Fibroblast of pulmonary artery (primary cell): ENCODE measurements around the gene STK17A.
A peak's percentile ranks its signal among the peaks of the same experiment; 100 is the strongest.
"Not testable (repeated sequence)": the region's sequence is repeated elsewhere in the genome, so short reads cannot be mapped to it uniquely, and the experiment has no call there.

Experiments used
- DNase-seq: peaks from one replicate; pipeline ENCODE4 v3.0.0-alpha.2; 2010; ENCODE audit warnings: low read depth
- H3K4me3 ChIP-seq: replicated peaks from 2 replicates; pipeline ENCODE4 v1.5.1; 2011; ENCODE audit warnings: low read depth, mild to moderate bottlenecking, control low read depth, low read length, moderate library complexity
- CTCF ChIP-seq: IDR thresholded peaks from 2 replicates; pipeline ENCODE4 v1.5.1; 2011; ENCODE audit warnings: mild to moderate bottlenecking, control low read depth, low read length, inconsistent platforms; ENCODE audit errors: missing control alignments

The STK17A gene

GRCh38 chr7:43593010-43593409 is 10.1 kb downstream of the STK17A start:
- no peak overlapping the region for H3K4me3 ChIP-seq
- DNase-seq, result no peak
- TF ChIP-seq CTCF, result no peak

GRCh38 chr7:43594020-43594419 is 11.1 kb downstream of the STK17A start:
- DNase-seq, result no peak
- no peak overlapping the region for H3K4me3 ChIP-seq
- TF ChIP-seq CTCF, result no peak

GRCh38 chr7:43596426-43596825 is 13.5 kb downstream of the STK17A start:
- H3K4me3 ChIP-seq, DNase-seq: not testable (repeated sequence)

GRCh38 chr7:43600056-43600455 is 17.1 kb downstream of the STK17A start:
- TF ChIP-seq CTCF, result no peak
- no peak for DNase-seq
- no peak overlapping the region for H3K4me3 ChIP-seq

- H3K4me3 ChIP-seq, result no peak overlapping the region
- no peak for TF ChIP-seq CTCF
- no peak for DNase-seq
Observed at GRCh38 chr7:43602256-43602655, 19.3 kb downstream of the STK17A start.

GRCh38 chr7:43604251-43604650 is 21.3 kb downstream of the STK17A start:
- no peak overlapping the region for H3K4me3 ChIP-seq
- no peak for TF ChIP-seq CTCF
- DNase-seq, result no peak

GRCh38 chr7:43609097-43609496 is 26.2 kb downstream of the STK17A start:
- DNase-seq, result no peak
- TF ChIP-seq CTCF, result no peak

GRCh38 chr7:43612128-43612527 is 29.2 kb downstream of the STK17A start:
- peak; percentile 25 for DNase-seq
- no peak overlapping the region for H3K4me3 ChIP-seq
- TF ChIP-seq CTCF, result no peak

More at GRCh38 chr7:43609097-43609496, 26.2 kb downstream of the STK17A start:
- H3K4me3 ChIP-seq, result no peak overlapping the region
